Central memory CD8-positive, alpha-beta T cell (primary cell): Measurements from ENCODE around the gene MYO1D.
A peak's percentile ranks its signal among the peaks of the same experiment; 100 is the strongest.

Source experiments
- ATAC-seq: fragments of 150-1000 bp; cut with Tn5 transposase; replicated peaks from 2 replicates; pipeline ENCODE4 v1.10.0; 2022; ENCODE audit warnings: mild to moderate bottlenecking, moderate FRiP score, moderate number of reproducible peaks; ENCODE audit not compliant: poor library complexity, severe bottlenecking; ENCODE audit errors: extremely low read depth
- DNase-seq, 2 donors: peaks; one replicate each; pipeline ENCODE4 v3.0.0; 2021; ENCODE audit warnings: low spot score in 2 of 2
- H3K27ac Mint-ChIP-seq: one replicate; pipeline ENCODE4 v1.8.0; 2022; ENCODE audit warnings: low read depth, mild to moderate bottlenecking, moderate library complexity, mixed read lengths
- H3K27me3 Mint-ChIP-seq: one replicate; pipeline ENCODE4 v1.8.0; 2022; ENCODE audit warnings: mixed read lengths
- H3K36me3 Mint-ChIP-seq: one replicate; pipeline ENCODE4 v1.8.0; 2022; ENCODE audit warnings: mild to moderate bottlenecking, moderate library complexity, mixed read lengths; ENCODE audit not compliant: insufficient read depth
- H3K4me1 Mint-ChIP-seq: one replicate; pipeline ENCODE4 v1.8.0; 2022; ENCODE audit warnings: mixed read lengths
- H3K4me3 Mint-ChIP-seq: one replicate; pipeline ENCODE4 v1.8.0; 2022; ENCODE audit warnings: mild to moderate bottlenecking, moderate library complexity, mixed read lengths
- H3K9me3 Mint-ChIP-seq: one replicate; pipeline ENCODE4 v1.8.0; 2022; ENCODE audit warnings: mixed read lengths

MYO1D gene

GRCh38 chr17:32493976-32494513, 382.9 kb downstream of the MYO1D start:
- Mint-ChIP-seq H3K4me3 (no peak overlapping the region), H3K9me3 (no peaks in the 10 kb centered on the region), H3K36me3 (peaks cover 10% of the 10 kb centered on the region), H3K4me1 (peaks cover 45% of the 10 kb centered on the region), H3K27ac (peak overlapping the region; percentile 57), H3K27me3 (no peaks in the 10 kb centered on the region)
- DNase-seq: no peak
- no peak for ATAC-seq

GRCh38 chr17:32493571-32493970, 383.4 kb downstream of the MYO1D start:
- peaks cover 13% of the 10 kb centered on the region for H3K36me3 Mint-ChIP-seq
- H3K4me1 Mint-ChIP-seq: peaks cover 50% of the 10 kb centered on the region
- ATAC-seq (no peak), DNase-seq (no peak)
- H3K27ac Mint-ChIP-seq: peak overlapping the region; percentile 19
- H3K4me3 Mint-ChIP-seq: no peak overlapping the region
- H3K9me3 Mint-ChIP-seq: no peaks in the 10 kb centered on the region
- H3K27me3 Mint-ChIP-seq: no peaks in the 10 kb centered on the region

GRCh38 chr17:32492648-32493289, 384.2 kb downstream of the MYO1D start:
- no peaks in the 10 kb centered on the region for H3K9me3 Mint-ChIP-seq
- peaks cover 55% of the 10 kb centered on the region for H3K4me1 Mint-ChIP-seq
- peak overlapping the region; percentile 41 for H3K4me3 Mint-ChIP-seq
- H3K36me3 Mint-ChIP-seq: peaks cover 17% of the 10 kb centered on the region
- DNase-seq (no peak), ATAC-seq (no peak)
- no peaks in the 10 kb centered on the region for H3K27me3 Mint-ChIP-seq
- peak overlapping the region; percentile 87 for H3K27ac Mint-ChIP-seq

GRCh38 chr17:32492264-32492589, 384.7 kb downstream of the MYO1D start:
- Mint-ChIP-seq H3K36me3 (peaks cover 17% of the 10 kb centered on the region), H3K4me1 (peaks cover 57% of the 10 kb centered on the region), H3K9me3 (no peaks in the 10 kb centered on the region), H3K27ac (peak overlapping the region; percentile 87), H3K4me3 (peak overlapping the region; percentile 89), H3K27me3 (no peaks in the 10 kb centered on the region)
- no peak for DNase-seq
- no peak for ATAC-seq

- Mint-ChIP-seq H3K4me3 (peak overlapping the region; percentile 89), H3K36me3 (peaks cover 17% of the 10 kb centered on the region), H3K4me1 (peaks cover 57% of the 10 kb centered on the region), H3K27me3 (no peaks in the 10 kb centered on the region), H3K27ac (peak overlapping the region; percentile 87), H3K9me3 (no peaks in the 10 kb centered on the region)
- DNase-seq (no peak), ATAC-seq (no peak)
Measured at GRCh38 chr17:32491371-32492263, 385.3 kb downstream of the MYO1D start.

GRCh38 chr17:32490101-32490482, 386.8 kb downstream of the MYO1D start:
- peak overlapping the region; percentile 67 for H3K27ac Mint-ChIP-seq
- H3K36me3 Mint-ChIP-seq: peaks cover 17% of the 10 kb centered on the region
- no peak for ATAC-seq
- no peak for DNase-seq
- peak overlapping the region; percentile 89 for H3K4me3 Mint-ChIP-seq
- no peaks in the 10 kb centered on the region for H3K9me3 Mint-ChIP-seq
- H3K27me3 Mint-ChIP-seq: no peaks in the 10 kb centered on the region
- H3K4me1 Mint-ChIP-seq: peaks cover 57% of the 10 kb centered on the region

- H3K36me3 Mint-ChIP-seq: peaks cover 17% of the 10 kb centered on the region
- H3K4me3 Mint-ChIP-seq: peak overlapping the region; percentile 89
- ATAC-seq: no peak
- H3K9me3 Mint-ChIP-seq: no peaks in the 10 kb centered on the region
- H3K4me1 Mint-ChIP-seq: peaks cover 57% of the 10 kb centered on the region
- H3K27ac Mint-ChIP-seq: peak overlapping the region; percentile 67
- H3K27me3 Mint-ChIP-seq: no peaks in the 10 kb centered on the region
- no peak for DNase-seq
Measured at GRCh38 chr17:32489320-32490100, 387.4 kb downstream of the MYO1D start.

GRCh38 chr17:32488604-32489180, 388.2 kb downstream of the MYO1D start:
- no peak for ATAC-seq
- peaks cover 19% of the 10 kb centered on the region for H3K36me3 Mint-ChIP-seq
- peaks cover 64% of the 10 kb centered on the region for H3K4me1 Mint-ChIP-seq
- H3K9me3 Mint-ChIP-seq: no peaks in the 10 kb centered on the region
- H3K27ac Mint-ChIP-seq: peak overlapping the region; percentile 70
- peak overlapping the region; percentile 89 for H3K4me3 Mint-ChIP-seq
- no peaks in the 10 kb centered on the region for H3K27me3 Mint-ChIP-seq
- no peak for DNase-seq

- ATAC-seq: no peak
- Mint-ChIP-seq H3K27ac (peak overlapping the region; percentile 70), H3K4me1 (peaks cover 62% of the 10 kb centered on the region), H3K27me3 (no peaks in the 10 kb centered on the region), H3K36me3 (peaks cover 23% of the 10 kb centered on the region), H3K4me3 (peak overlapping the region; percentile 89), H3K9me3 (no peaks in the 10 kb centered on the region)
- no peak for DNase-seq
Measured at GRCh38 chr17:32488177-32488542, 388.8 kb downstream of the MYO1D start.

- H3K36me3 Mint-ChIP-seq: peaks cover 24% of the 10 kb centered on the region
- DNase-seq: no peak
Measured at GRCh38 chr17:32487473-32488176, 389.3 kb downstream of the MYO1D start.

GRCh38 chr17:32486701-32487472, 390.0 kb downstream of the MYO1D start, which contains the start of gene CDK5R1:
TSS of gene CDK5R1 (plus strand) at chr17:32486993. CDS start at chr17:32487621, 628 bp downstream.
- Mint-ChIP-seq H3K4me1 (peaks cover 49% of the 10 kb centered on the region), H3K27me3 (no peaks in the 10 kb centered on the region), H3K9me3 (no peaks in the 10 kb centered on the region), H3K36me3 (peaks cover 26% of the 10 kb centered on the region), H3K4me3 (peak within 1 kb of the TSS; percentile 89), H3K27ac (peak within 1 kb of the TSS; percentile 70)
- ATAC-seq (peak; percentile 73), DNase-seq (peak; percentile 60 to 66)

More at GRCh38 chr17:32487473-32488176, 389.3 kb downstream of the MYO1D start:
- H3K27ac Mint-ChIP-seq: peak overlapping the region; percentile 70
- H3K4me3 Mint-ChIP-seq: peak overlapping the region; percentile 89
- no peaks in the 10 kb centered on the region for H3K27me3 Mint-ChIP-seq
- H3K4me1 Mint-ChIP-seq: peaks cover 57% of the 10 kb centered on the region
- ATAC-seq: no peak
- H3K9me3 Mint-ChIP-seq: no peaks in the 10 kb centered on the region
